GM23338 (cell line): ENCODE measurements around the gene IDUA. TPM values are rescaled to one million over a fixed set of nuclear protein-coding genes. Genes with fewer than 3 reads are reported as not detected.

Experiments
- ATAC-seq: fragments of 200-7000 bp; cut with Tn5 transposase; 3 replicates; pipeline ENCODE4 v1.9.1; 2020
- DNase-seq: peaks from one replicate; pipeline ENCODE4 v3.0.0-alpha.2; 2015; ENCODE audit warnings: low spot score
- H2AFZ ChIP-seq: fragments of 200-600 bp; sonication (generic); 2 replicates; pipeline ENCODE4 v1.8.0; 2016; ENCODE audit warnings: antibody characterized with exemption, mild to moderate bottlenecking, moderate library complexity
- H3F3A ChIP-seq: fragments of 200-600 bp; sonication (generic); replicated peaks from 2 replicates; pipeline ENCODE4 v1.8.0; 2017; ENCODE audit warnings: antibody characterized with exemption, mixed run types, low read depth
- H3K27ac ChIP-seq: fragments of 200-600 bp; sonication (generic); 2 replicates; pipeline ENCODE4 v1.6.1; 2016; ENCODE audit warnings: low read depth
- H3K27me3 ChIP-seq: fragments of 200-600 bp; sonication (generic); 2 replicates; pipeline ENCODE4 v1.8.0; 2016; ENCODE audit warnings: mild to moderate bottlenecking, mixed run types, moderate library complexity; ENCODE audit not compliant: insufficient read depth
- H3K36me3 ChIP-seq: fragments of 200-600 bp; sonication (generic); 2 replicates; pipeline ENCODE4 v1.8.0; 2016; ENCODE audit warnings: mild to moderate bottlenecking; ENCODE audit not compliant: insufficient read depth
- H3K4me1 ChIP-seq: fragments of 200-600 bp; sonication (generic); 2 replicates; pipeline ENCODE4 v1.8.0; 2016; ENCODE audit warnings: mild to moderate bottlenecking, moderate library complexity; ENCODE audit not compliant: insufficient read depth
- H3K4me2 ChIP-seq: fragments of 200-600 bp; sonication (generic); 2 replicates; pipeline ENCODE4 v1.7.1; 2017; ENCODE audit warnings: mixed run types
- H3K4me3 ChIP-seq: fragments of 200-600 bp; sonication (generic); 2 replicates; pipeline ENCODE4 v1.6.1; 2016; ENCODE audit warnings: mixed run types
- H3K79me2 ChIP-seq: fragments of 200-600 bp; sonication (generic); replicated peaks from 2 replicates; pipeline ENCODE4 v1.8.0; 2017; ENCODE audit warnings: mild to moderate bottlenecking; ENCODE audit not compliant: insufficient read depth
- H3K9me2 ChIP-seq: fragments of 200-600 bp; sonication (generic); 2 replicates; pipeline ENCODE4 v1.8.0; 2017; ENCODE audit not compliant: insufficient read depth
- H4K20me1 ChIP-seq: fragments of 200-600 bp; sonication (generic); replicated peaks from 2 replicates; pipeline ENCODE4 v1.8.0; 2017; ENCODE audit warnings: mild to moderate bottlenecking; ENCODE audit not compliant: insufficient read depth
- H3K27ac Mint-ChIP-seq: 2 replicates; pipeline ENCODE4 v1.8.0; 2020; ENCODE audit warnings: inconsistent platforms, mild to moderate bottlenecking, moderate library complexity, mixed read lengths
- H3K27me3 Mint-ChIP-seq: 3 replicates; pipeline ENCODE4 v1.8.0; 2022; ENCODE audit warnings: low read depth, mild to moderate bottlenecking, moderate library complexity, mixed read lengths, inconsistent platforms; ENCODE audit not compliant: insufficient read depth, poor library complexity
- H3K36me3 Mint-ChIP-seq: 3 replicates; pipeline ENCODE4 v1.8.0; 2021; ENCODE audit warnings: low read depth, mild to moderate bottlenecking, inconsistent platforms, moderate library complexity, mixed read lengths
- H3K4me1 Mint-ChIP-seq: 3 replicates; pipeline ENCODE4 v1.8.0; 2020; ENCODE audit warnings: mild to moderate bottlenecking, inconsistent platforms, mixed read lengths
- H3K4me3 Mint-ChIP-seq: 3 replicates; pipeline ENCODE4 v1.8.0; 2021; ENCODE audit warnings: moderate library complexity, mild to moderate bottlenecking, inconsistent platforms, mixed read lengths
- H3K9me3 Mint-ChIP-seq: 3 replicates; pipeline ENCODE4 v1.8.0; 2020; ENCODE audit warnings: moderate library complexity, mild to moderate bottlenecking, inconsistent platforms, mixed read lengths
- CREB1 ChIP-seq: fragments of 250-450 bp; sonication (Bioruptor Pico); IDR thresholded peaks from 2 replicates; pipeline ENCODE4 v1.5.0; 2020; ENCODE audit warnings: low read depth, mild to moderate bottlenecking, moderate library complexity
- EZH2 ChIP-seq: fragments of 200-600 bp; sonication (generic); IDR thresholded peaks from one replicate; pipeline ENCODE4 v1.8.0; 2017; ENCODE audit warnings: antibody characterized with exemption, mild to moderate bottlenecking, low read depth; ENCODE audit not compliant: unreplicated experiment
- EZH2phosphoT487 ChIP-seq: fragments of 200-600 bp; sonication (generic); IDR thresholded peaks from one replicate; pipeline ENCODE4 v1.8.1; 2018; ENCODE audit warnings: antibody characterized with exemption; ENCODE audit not compliant: unreplicated experiment
- JUNB ChIP-seq: IDR thresholded peaks from one replicate; pipeline ENCODE4 v1.6.1; 2016; ENCODE audit warnings: antibody characterized with exemption; ENCODE audit not compliant: unreplicated experiment
- NANOG ChIP-seq: IDR thresholded peaks from 2 replicates; pipeline ENCODE4 v1.6.1; 2016; ENCODE audit warnings: antibody characterized with exemption, borderline replicate concordance
- POLR2AphosphoS5 ChIP-seq: IDR thresholded peaks from 2 replicates; pipeline ENCODE4 v1.6.1; 2016; ENCODE audit warnings: antibody characterized with exemption, low read depth
- STAT1 ChIP-seq: IDR thresholded peaks from one replicate; pipeline ENCODE4 v1.6.1; 2016; ENCODE audit warnings: antibody characterized with exemption; ENCODE audit not compliant: unreplicated experiment
- ZNF114 ChIP-seq: fragments of 250-450 bp; sonication (Bioruptor Pico); IDR thresholded peaks from 2 replicates; pipeline ENCODE4 v1.5.0; 2020; ENCODE audit warnings: mild to moderate bottlenecking, moderate library complexity
- ZNF331 ChIP-seq: fragments of 250-450 bp; sonication (Bioruptor Pico); IDR thresholded peaks from 2 replicates; pipeline ENCODE4 v1.5.0; 2020; ENCODE audit warnings: low read depth, mild to moderate bottlenecking, moderate library complexity
- polyA plus RNA-seq: library from polyadenylated mRNA; unstranded; fragments of >200 nt; fragmentation: Nextera tagmentation; extraction: Ambion mirVana; gene quantifications from 2 replicates; pipeline ENCODE4 v1.2.1, GENCODE V29; 2016
- total RNA-seq: library from RNA; depleted of rRNA; stranded (reverse); fragments of >200 nt; shearing (Covaris generic); gene quantifications from 2 replicates; pipeline ENCODE4 v1.2.3, GENCODE V29; 2014
- TF ChIP-seq, protein P1 (sequence below): fragments of 250-450 bp; sonication (Bioruptor Pico); IDR thresholded peaks from 2 replicates; pipeline ENCODE4 v1.5.0; 2020; ENCODE audit warnings: mild to moderate bottlenecking, moderate library complexity
- TF ChIP-seq, protein P2 (sequence below), 2 experiments: fragments of 200-600 bp in 1 of 2; sonication (generic) in 1 of 2; conservative IDR thresholded peaks; 2 replicates each; pipeline versions ENCODE4 v1.5.1 to v1.6.1; 2016 to 2017; ENCODE audit warnings: antibody characterized with exemption in 2 of 2, low read depth in 2 of 2, mild to moderate bottlenecking in 2 of 2, moderate library complexity in 1 of 2
- TF ChIP-seq, protein P3 (sequence below): IDR thresholded peaks from 2 replicates; pipeline ENCODE4 v1.6.1; 2016; ENCODE audit warnings: antibody characterized with exemption

Gene IDUA
- total and polyA plus RNA-seq, 2 experiments from 2014 or later, result 1.3 to 6.1 TPM

DNA sequence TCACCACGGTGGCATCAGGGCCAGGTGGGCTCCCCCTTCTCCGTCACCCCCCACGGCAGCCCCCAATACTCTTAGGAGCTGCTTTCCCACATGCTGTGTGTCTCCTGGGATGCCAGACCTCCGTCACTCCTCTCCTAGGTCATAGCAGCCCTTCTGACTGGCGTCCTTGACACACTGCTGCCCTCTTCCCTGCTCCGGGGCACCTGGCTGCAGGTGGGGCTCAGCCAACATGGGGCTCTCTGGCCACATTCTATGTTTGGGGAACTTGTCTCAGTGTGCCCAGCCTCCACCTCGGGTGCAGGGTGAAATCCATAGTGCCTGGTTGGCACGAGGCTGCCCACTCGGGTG lies 40.8 kb upstream of the IDUA start (continued):
- no peak for TF ChIP-seq EZH2
- no peak for TF ChIP-seq ZNF331 (CRISPR knock-in tag)
- no peak for TF ChIP-seq EZH2phosphoT487
- TF ChIP-seq ZNF114 (CRISPR knock-in tag), result no peak
- TF ChIP-seq CREB1 (CRISPR knock-in tag), result no peak
- TF ChIP-seq NANOG, result no peak
- TF ChIP-seq STAT1, result no peak

DNA sequence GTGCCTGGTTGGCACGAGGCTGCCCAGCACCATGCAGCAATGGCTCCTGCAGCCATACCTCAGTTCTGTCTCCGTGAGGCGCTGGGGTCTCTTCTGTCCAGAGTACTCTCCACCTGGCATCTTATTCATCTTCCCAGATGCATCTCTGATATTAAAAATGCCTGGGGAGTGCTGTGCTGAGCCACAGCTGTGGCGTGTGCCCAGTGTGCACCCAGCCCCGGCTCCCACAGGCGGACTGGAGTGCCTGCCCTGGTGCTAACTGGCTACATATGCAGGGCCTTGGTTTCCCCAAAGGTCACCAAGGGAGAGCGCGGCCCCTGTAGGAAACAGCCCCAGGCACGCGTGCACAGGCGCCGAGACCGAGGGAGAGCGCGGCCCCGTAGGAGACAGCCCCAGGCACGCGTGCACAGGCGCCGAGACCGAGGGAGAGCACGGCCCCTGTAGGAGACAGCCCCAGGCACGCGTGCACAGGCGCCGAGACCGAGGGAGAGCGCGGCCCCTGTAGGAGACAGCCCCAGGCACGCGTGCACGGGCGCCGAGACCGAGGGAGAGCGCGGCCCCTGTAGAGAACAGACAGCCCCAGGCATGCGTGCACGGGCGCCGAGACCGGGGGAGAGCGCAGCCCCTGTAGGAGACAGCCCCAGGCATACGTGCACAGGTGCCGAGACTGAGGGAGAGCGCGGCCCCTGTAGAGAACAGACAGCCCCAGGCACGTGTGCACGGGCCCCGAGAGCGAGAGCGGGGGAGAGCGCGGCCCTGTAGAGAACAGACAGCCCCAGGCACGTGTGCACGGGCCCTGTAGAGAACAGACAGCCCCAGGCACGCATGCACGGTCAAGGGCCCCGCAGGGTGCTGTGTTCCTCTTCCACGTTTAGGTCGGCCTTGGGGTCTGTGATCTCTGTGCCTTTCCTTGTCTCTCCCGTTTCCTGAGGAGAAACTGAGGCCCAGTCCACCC lies 40.0 kb upstream of the IDUA start:
- no peaks in the 10 kb centered on the region for H3K9me3 Mint-ChIP-seq
- DNase-seq (no peak), ATAC-seq (no peak)
- Histone ChIP-seq H3K79me2 (no peaks in the 10 kb centered on the region), H3K4me2 (no peak overlapping the region), H3F3A (no peaks in the 10 kb centered on the region), H4K20me1 (no peaks in the 10 kb centered on the region), H3K9me2 (no peaks in the 10 kb centered on the region), H3K27me3 (no peaks in the 10 kb centered on the region), H3K27ac (no peak overlapping the region), H3K36me3 (no peaks in the 10 kb centered on the region), H3K4me3 (no peak overlapping the region), H2AFZ (no peak overlapping the region), H3K4me1 (0 out of 2 replicates have a peak, but pooled peaks cover 4% of the 10 kb centered on the region)
- H3K36me3 Mint-ChIP-seq, result no peaks in the 10 kb centered on the region
- H3K27me3 Mint-ChIP-seq, result peaks cover 8% of the 10 kb centered on the region
- H3K4me3 Mint-ChIP-seq, result no peak overlapping the region
- H3K27ac Mint-ChIP-seq, result no peak overlapping the region
- H3K4me1 Mint-ChIP-seq, result peaks cover 17% of the 10 kb centered on the region
- TF ChIP-seq, protein P1, sequence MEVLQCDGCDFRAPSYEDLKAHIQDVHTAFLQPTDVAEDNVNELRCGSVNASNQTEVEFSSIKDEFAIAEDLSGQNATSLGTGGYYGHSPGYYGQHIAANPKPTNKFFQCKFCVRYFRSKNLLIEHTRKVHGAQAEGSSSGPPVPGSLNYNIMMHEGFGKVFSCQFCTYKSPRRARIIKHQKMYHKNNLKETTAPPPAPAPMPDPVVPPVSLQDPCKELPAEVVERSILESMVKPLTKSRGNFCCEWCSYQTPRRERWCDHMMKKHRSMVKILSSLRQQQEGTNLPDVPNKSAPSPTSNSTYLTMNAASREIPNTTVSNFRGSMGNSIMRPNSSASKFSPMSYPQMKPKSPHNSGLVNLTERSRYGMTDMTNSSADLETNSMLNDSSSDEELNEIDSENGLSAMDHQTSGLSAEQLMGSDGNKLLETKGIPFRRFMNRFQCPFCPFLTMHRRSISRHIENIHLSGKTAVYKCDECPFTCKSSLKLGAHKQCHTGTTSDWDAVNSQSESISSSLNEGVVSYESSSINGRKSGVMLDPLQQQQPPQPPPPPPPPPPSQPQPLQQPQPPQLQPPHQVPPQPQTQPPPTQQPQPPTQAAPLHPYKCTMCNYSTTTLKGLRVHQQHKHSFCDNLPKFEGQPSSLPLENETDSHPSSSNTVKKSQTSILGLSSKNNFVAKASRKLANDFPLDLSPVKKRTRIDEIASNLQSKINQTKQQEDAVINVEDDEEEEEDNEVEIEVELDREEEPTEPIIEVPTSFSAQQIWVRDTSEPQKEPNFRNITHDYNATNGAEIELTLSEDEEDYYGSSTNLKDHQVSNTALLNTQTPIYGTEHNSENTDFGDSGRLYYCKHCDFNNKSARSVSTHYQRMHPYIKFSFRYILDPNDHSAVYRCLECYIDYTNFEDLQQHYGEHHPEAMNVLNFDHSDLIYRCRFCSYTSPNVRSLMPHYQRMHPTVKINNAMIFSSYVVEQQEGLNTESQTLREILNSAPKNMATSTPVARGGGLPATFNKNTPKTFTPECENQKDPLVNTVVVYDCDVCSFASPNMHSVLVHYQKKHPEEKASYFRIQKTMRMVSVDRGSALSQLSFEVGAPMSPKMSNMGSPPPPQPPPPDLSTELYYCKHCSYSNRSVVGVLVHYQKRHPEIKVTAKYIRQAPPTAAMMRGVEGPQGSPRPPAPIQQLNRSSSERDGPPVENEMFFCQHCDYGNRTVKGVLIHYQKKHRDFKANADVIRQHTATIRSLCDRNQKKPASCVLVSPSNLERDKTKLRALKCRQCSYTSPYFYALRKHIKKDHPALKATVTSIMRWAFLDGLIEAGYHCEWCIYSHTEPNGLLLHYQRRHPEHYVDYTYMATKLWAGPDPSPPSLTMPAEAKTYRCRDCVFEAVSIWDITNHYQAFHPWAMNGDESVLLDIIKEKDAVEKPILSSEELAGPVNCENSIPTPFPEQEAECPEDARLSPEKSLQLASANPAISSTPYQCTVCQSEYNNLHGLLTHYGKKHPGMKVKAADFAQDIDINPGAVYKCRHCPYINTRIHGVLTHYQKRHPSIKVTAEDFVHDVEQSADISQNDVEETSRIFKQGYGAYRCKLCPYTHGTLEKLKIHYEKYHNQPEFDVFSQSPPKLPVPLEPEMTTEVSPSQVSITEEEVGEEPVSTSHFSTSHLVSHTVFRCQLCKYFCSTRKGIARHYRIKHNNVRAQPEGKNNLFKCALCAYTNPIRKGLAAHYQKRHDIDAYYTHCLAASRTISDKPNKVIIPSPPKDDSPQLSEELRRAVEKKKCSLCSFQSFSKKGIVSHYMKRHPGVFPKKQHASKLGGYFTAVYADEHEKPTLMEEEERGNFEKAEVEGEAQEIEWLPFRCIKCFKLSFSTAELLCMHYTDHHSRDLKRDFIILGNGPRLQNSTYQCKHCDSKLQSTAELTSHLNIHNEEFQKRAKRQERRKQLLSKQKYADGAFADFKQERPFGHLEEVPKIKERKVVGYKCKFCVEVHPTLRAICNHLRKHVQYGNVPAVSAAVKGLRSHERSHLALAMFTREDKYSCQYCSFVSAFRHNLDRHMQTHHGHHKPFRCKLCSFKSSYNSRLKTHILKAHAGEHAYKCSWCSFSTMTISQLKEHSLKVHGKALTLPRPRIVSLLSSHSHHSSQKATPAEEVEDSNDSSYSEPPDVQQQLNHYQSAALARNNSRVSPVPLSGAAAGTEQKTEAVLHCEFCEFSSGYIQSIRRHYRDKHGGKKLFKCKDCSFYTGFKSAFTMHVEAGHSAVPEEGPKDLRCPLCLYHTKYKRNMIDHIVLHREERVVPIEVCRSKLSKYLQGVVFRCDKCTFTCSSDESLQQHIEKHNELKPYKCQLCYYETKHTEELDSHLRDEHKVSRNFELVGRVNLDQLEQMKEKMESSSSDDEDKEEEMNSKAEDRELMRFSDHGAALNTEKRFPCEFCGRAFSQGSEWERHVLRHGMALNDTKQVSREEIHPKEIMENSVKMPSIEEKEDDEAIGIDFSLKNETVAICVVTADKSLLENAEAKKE (CRISPR knock-in tag), result no peak
- TF ChIP-seq, protein P2, sequence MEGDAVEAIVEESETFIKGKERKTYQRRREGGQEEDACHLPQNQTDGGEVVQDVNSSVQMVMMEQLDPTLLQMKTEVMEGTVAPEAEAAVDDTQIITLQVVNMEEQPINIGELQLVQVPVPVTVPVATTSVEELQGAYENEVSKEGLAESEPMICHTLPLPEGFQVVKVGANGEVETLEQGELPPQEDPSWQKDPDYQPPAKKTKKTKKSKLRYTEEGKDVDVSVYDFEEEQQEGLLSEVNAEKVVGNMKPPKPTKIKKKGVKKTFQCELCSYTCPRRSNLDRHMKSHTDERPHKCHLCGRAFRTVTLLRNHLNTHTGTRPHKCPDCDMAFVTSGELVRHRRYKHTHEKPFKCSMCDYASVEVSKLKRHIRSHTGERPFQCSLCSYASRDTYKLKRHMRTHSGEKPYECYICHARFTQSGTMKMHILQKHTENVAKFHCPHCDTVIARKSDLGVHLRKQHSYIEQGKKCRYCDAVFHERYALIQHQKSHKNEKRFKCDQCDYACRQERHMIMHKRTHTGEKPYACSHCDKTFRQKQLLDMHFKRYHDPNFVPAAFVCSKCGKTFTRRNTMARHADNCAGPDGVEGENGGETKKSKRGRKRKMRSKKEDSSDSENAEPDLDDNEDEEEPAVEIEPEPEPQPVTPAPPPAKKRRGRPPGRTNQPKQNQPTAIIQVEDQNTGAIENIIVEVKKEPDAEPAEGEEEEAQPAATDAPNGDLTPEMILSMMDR (conservative IDR thresholded peaks at IDR 0.05; ENCODE audit: low read depth in 2 of 2), result no peak
- TF ChIP-seq POLR2AphosphoS5 (no peak), EZH2 (no peak), STAT1 (no peak), ZNF114 (CRISPR knock-in tag) (no peak), CREB1 (CRISPR knock-in tag) (no peak), EZH2phosphoT487 (no peak), JUNB (no peak), ZNF331 (CRISPR knock-in tag) (no peak)
- TF ChIP-seq, protein P3, sequence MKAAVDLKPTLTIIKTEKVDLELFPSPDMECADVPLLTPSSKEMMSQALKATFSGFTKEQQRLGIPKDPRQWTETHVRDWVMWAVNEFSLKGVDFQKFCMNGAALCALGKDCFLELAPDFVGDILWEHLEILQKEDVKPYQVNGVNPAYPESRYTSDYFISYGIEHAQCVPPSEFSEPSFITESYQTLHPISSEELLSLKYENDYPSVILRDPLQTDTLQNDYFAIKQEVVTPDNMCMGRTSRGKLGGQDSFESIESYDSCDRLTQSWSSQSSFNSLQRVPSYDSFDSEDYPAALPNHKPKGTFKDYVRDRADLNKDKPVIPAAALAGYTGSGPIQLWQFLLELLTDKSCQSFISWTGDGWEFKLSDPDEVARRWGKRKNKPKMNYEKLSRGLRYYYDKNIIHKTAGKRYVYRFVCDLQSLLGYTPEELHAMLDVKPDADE, result no peak
